ENCODE measurements around the gene HLTF. TPM values are rescaled to one million over a fixed set of nuclear protein-coding genes. Genes with fewer than 3 reads are reported as not detected.

Gene HLTF
- total RNA-seq, 3 donors from 2014 or later (not counting 1 experiment from before 2014, with no cell fraction given), result 15.0 to 19.0 (median 18.3) TPM

DNA sequence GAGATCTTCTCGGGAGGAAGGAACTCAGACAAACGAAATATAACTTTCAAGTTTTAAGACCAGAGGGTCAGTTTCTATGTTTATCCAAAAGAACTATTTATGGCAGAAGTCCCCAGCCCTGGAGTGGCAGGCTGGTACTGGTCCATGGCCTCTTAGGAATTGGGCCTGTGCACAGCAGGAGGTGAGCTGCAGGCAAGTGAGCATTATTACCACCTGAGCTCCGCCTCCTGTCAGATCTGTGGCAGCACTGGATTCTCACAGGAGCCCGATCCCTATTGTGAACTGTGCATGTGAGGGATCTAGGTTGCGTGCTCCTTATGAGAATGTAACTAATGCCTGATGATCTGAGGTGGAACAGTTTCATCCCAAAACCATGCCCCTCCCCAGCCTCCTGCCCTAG, 28.8 kb upstream of the HLTF start:
- H3K27me3 ChIP-seq (ENCODE audit: control insufficient read depth, insufficient read depth, low read length), result no peaks in the 10 kb centered on the region
- H3K4me1 Mint-ChIP-seq, result peaks cover 2% of the 10 kb centered on the region in 2 donors
- intact Hi-C loops (cut with micrococcal nuclease), result no loop called here

DNA sequence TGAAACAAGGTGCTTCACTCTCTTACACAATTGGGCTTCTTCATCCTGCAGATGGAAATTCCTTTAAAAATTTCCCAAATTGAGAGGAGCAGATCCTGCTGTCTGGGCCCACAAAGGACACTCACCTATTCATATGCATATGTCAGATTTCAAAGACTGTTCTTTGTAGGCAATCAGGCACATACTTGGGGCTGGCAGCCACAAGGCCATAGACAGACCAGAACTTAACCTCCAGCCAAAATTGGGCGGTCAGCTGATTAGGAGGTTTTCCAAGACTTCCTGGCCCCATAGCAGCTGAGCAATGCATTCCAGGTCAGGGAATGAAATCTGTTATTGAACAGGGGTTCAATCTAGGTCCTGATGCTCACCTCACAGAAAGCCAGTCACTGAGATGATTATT, 28.1 kb upstream of the HLTF start:
- H3K9me3 ChIP-seq (ENCODE audit: control insufficient read depth, insufficient read depth, low read length), result no peaks in the 10 kb centered on the region
- DNase-seq (no peak), ATAC-seq (no peak)
- TF ChIP-seq, protein P1, sequence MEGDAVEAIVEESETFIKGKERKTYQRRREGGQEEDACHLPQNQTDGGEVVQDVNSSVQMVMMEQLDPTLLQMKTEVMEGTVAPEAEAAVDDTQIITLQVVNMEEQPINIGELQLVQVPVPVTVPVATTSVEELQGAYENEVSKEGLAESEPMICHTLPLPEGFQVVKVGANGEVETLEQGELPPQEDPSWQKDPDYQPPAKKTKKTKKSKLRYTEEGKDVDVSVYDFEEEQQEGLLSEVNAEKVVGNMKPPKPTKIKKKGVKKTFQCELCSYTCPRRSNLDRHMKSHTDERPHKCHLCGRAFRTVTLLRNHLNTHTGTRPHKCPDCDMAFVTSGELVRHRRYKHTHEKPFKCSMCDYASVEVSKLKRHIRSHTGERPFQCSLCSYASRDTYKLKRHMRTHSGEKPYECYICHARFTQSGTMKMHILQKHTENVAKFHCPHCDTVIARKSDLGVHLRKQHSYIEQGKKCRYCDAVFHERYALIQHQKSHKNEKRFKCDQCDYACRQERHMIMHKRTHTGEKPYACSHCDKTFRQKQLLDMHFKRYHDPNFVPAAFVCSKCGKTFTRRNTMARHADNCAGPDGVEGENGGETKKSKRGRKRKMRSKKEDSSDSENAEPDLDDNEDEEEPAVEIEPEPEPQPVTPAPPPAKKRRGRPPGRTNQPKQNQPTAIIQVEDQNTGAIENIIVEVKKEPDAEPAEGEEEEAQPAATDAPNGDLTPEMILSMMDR (IDR thresholded peaks at IDR 0.05), result no peak
- no peaks in the 10 kb centered on the region for H3K4me1 ChIP-seq (ENCODE audit: control insufficient read depth, insufficient read depth, low read length)
- Mint-ChIP-seq H3K9me3 (no peaks in the 10 kb centered on the region), H3K36me3 (no peaks in the 10 kb centered on the region), H3K27me3 (ENCODE audit: low read depth in 2 of 2) (no peaks in the 10 kb centered on the region), H3K4me1 (no peaks in the 10 kb centered on the region), H3K4me3 (no peak overlapping the region), H3K27ac (no peak overlapping the region)
- no peaks in the 10 kb centered on the region for H3K36me3 ChIP-seq (ENCODE audit: control insufficient read depth, insufficient read depth, low read length)
- no peaks in the 10 kb centered on the region for H3K27me3 ChIP-seq (ENCODE audit: control insufficient read depth, insufficient read depth, low read length)
- no peak overlapping the region for H3K4me3 ChIP-seq (ENCODE audit: low read length)
- WGBS (ENCODE audit: insufficient coverage), result 93% methylated on average over 1 of the region's 1 CpG
- intact Hi-C loops (cut with micrococcal nuclease), result no loop called here
- H3K27ac ChIP-seq (ENCODE audit: low read length), result no peak overlapping the region

More for the DNA sequence above, 28.8 kb upstream of the HLTF start:
- no peaks in the 10 kb centered on the region for H3K9me3 Mint-ChIP-seq
- WGBS (ENCODE audit: insufficient coverage), result 80% methylated on average over 5 of the region's 5 CpGs
- H3K27ac Mint-ChIP-seq, result no peak overlapping the region
- no peaks in the 10 kb centered on the region for H3K36me3 Mint-ChIP-seq
- H3K4me3 Mint-ChIP-seq, result no peak overlapping the region
- TF ChIP-seq, protein P1 (IDR thresholded peaks at IDR 0.05), result no peak
- H3K36me3 ChIP-seq (ENCODE audit: control insufficient read depth, insufficient read depth, low read length), result no peaks in the 10 kb centered on the region
- H3K27me3 Mint-ChIP-seq (ENCODE audit: low read depth in 2 of 2), result no peaks in the 10 kb centered on the region
- no peak for DNase-seq
- no peak for ATAC-seq
- H3K4me1 ChIP-seq (ENCODE audit: control insufficient read depth, insufficient read depth, low read length), result no peaks in the 10 kb centered on the region
- no peak overlapping the region for H3K27ac ChIP-seq (ENCODE audit: low read length)
- H3K4me3 ChIP-seq (ENCODE audit: low read length), result no peak overlapping the region
- H3K9me3 ChIP-seq (ENCODE audit: control insufficient read depth, insufficient read depth, low read length), result no peaks in the 10 kb centered on the region

DNA sequence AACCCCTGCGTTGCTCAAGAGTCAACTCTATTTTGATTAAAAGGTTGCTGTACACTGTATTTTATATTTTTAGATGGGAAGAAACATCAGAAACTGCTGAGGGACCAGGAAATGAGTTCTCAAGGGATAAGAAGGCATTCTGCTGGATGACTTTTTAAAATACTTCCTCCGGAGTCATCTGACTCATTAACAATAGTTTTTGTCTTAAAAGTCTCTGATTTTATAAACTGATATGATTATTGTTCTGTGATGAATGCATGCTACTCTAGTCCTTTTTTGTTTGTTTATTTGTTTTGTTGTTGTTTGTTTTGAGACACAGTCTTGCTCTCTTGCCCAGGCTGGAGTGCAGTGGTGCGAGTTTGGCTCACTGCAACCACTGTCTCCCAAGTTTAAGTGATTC, 18.2 kb upstream of the HLTF start:
- Histone ChIP-seq H3K4me1 (ENCODE audit: control insufficient read depth, insufficient read depth, low read length) (no peaks in the 10 kb centered on the region), H3K27ac (ENCODE audit: low read length) (no peak overlapping the region), H3K36me3 (ENCODE audit: control insufficient read depth, insufficient read depth, low read length) (no peaks in the 10 kb centered on the region), H3K4me3 (ENCODE audit: low read length) (no peak overlapping the region), H3K27me3 (ENCODE audit: control insufficient read depth, insufficient read depth, low read length) (no peaks in the 10 kb centered on the region), H3K9me3 (ENCODE audit: control insufficient read depth, insufficient read depth, low read length) (no peaks in the 10 kb centered on the region)
- intact Hi-C loops (cut with micrococcal nuclease), result no loop called here
- ATAC-seq (no peak), DNase-seq (no peak)
- WGBS (ENCODE audit: insufficient coverage), result 100% methylated on average over 2 of the region's 3 CpGs
- TF ChIP-seq, protein P1 (IDR thresholded peaks at IDR 0.05), result no peak
- Mint-ChIP-seq H3K4me3 (no peak overlapping the region), H3K27me3 (ENCODE audit: low read depth in 2 of 2) (peaks cover 7 to 8% of the 10 kb centered on the region in 2 donors), H3K9me3 (no peaks in the 10 kb centered on the region), H3K27ac (no peak overlapping the region), H3K36me3 (no peaks in the 10 kb centered on the region), H3K4me1 (no peaks in the 10 kb centered on the region)

DNA sequence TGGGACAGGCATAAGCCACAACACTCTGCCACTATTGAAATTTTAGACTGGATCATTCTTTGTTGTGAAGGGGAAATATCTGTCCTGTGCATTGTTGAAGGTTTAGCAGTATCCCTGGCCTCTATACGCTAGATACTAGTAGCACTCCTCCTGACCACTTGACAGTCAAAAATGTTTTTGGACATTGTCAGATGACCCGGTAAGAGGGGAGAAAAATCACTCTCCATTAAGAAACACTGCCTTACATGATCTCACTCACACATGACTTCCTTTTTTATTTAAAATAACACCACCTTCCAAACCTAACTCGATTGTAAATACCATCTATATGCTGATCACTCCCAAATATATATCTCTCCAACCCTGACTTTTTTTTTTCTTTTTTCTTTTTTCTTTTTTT, 15.3 kb upstream of the HLTF start:
- intact Hi-C loops (cut with micrococcal nuclease), result no loop called here
- H3K27me3 ChIP-seq (ENCODE audit: control insufficient read depth, insufficient read depth, low read length), result no peaks in the 10 kb centered on the region
- WGBS (ENCODE audit: insufficient coverage), result 89% methylated on average over 3 of the region's 3 CpGs
- no peaks in the 10 kb centered on the region for H3K9me3 ChIP-seq (ENCODE audit: control insufficient read depth, insufficient read depth, low read length)
- Mint-ChIP-seq H3K9me3 (no peaks in the 10 kb centered on the region), H3K4me1 (no peaks in the 10 kb centered on the region), H3K27ac (no peak overlapping the region), H3K4me3 (no peak overlapping the region), H3K36me3 (no peaks in the 10 kb centered on the region), H3K27me3 (ENCODE audit: low read depth in 2 of 2) (peaks cover 7 to 13% of the 10 kb centered on the region in 2 donors)
- no peaks in the 10 kb centered on the region for H3K4me1 ChIP-seq (ENCODE audit: control insufficient read depth, insufficient read depth, low read length)
- TF ChIP-seq, protein P1 (IDR thresholded peaks at IDR 0.05), result no peak
- no peak overlapping the region for H3K27ac ChIP-seq (ENCODE audit: low read length)
- no peak for ATAC-seq
- H3K36me3 ChIP-seq (ENCODE audit: control insufficient read depth, insufficient read depth, low read length), result no peaks in the 10 kb centered on the region
- no peak for DNase-seq
- H3K4me3 ChIP-seq (ENCODE audit: low read length), result no peak overlapping the region
